ENCODE measurements around the gene STARD13.

The STARD13 gene, protein sequence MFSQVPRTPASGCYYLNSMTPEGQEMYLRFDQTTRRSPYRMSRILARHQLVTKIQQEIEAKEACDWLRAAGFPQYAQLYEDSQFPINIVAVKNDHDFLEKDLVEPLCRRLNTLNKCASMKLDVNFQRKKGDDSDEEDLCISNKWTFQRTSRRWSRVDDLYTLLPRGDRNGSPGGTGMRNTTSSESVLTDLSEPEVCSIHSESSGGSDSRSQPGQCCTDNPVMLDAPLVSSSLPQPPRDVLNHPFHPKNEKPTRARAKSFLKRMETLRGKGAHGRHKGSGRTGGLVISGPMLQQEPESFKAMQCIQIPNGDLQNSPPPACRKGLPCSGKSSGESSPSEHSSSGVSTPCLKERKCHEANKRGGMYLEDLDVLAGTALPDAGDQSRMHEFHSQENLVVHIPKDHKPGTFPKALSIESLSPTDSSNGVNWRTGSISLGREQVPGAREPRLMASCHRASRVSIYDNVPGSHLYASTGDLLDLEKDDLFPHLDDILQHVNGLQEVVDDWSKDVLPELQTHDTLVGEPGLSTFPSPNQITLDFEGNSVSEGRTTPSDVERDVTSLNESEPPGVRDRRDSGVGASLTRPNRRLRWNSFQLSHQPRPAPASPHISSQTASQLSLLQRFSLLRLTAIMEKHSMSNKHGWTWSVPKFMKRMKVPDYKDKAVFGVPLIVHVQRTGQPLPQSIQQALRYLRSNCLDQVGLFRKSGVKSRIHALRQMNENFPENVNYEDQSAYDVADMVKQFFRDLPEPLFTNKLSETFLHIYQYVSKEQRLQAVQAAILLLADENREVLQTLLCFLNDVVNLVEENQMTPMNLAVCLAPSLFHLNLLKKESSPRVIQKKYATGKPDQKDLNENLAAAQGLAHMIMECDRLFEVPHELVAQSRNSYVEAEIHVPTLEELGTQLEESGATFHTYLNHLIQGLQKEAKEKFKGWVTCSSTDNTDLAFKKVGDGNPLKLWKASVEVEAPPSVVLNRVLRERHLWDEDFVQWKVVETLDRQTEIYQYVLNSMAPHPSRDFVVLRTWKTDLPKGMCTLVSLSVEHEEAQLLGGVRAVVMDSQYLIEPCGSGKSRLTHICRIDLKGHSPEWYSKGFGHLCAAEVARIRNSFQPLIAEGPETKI

DNA sequence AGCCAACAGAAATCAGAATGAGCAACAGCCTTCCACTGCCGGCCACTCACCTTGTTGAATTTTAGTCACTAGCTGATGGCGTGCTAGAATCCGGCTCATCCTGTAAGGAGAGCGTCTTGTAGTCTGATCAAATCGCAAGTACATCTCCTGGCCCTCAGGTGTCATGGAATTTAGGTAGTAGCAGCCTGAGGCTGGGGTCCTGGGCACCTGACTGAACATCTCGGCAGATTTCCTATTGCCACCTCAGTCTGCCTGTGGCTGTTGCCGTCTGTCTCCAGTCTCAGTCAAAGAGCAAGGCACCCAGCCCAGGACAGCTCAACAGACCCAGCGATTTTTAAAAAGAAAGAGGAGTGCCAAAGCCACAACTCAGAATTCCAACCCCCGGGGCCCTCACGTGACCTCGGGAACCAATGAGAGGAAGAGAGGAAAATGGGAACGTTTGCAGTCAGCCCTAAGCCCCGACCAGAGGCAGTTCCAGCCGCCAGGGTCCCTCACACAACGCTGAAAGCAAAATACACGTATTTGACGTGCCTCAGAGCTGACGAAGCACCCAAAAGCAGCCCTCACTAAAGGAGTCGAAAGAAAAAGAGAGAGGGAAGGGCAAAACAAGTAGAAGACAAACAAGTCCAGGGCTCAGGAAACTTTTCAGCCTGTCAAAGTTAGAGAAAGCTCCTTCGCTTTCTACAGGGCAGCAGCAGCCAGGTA is at the start of gene STARD13:
TSS of gene STARD13 (minus strand) at position 336 of the 705 bp plus-strand sequence. CDS start at position 219, 117 bp downstream.
- no peak for DNase-seq

DNA sequence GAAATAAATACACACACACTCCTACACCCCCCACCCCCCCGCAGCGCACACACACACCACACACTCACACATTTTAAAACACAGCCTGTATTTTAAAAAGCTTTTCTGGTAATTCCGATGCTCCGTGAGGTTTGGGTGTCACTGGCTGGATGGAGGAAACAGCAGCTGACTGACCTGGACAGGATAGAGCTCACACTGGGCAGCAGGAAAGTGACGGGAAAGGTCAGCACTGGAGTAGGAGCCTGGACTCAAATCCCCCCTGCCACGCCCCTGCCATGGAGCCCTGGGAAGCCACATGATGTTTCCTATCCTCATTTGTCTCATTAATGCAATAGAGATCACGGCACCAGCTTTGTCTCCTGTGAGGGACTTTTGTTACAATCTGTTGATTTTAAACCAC is 49.3 kb upstream of the STARD13 start:
- no peak for DNase-seq

DNA sequence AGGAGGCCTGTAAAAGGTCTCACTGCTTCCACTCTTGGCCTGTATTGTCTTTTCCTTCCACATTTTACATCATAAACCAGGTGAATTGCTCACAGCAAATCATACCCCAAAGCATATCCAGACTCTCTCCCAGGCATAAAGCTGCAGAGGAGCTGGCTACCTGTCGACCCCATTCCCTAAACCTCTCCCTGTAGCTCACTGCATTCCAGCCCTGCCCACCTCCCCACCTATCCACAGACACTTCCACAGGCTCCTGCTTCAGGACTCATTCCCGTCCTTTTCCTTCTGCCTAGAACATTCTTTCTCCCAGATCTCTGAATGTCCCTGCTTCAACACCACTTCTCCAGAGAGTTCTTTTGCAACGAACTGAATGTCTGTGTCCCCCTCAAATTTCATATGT is 46.4 kb upstream of the STARD13 start:
- no peak for DNase-seq

DNA sequence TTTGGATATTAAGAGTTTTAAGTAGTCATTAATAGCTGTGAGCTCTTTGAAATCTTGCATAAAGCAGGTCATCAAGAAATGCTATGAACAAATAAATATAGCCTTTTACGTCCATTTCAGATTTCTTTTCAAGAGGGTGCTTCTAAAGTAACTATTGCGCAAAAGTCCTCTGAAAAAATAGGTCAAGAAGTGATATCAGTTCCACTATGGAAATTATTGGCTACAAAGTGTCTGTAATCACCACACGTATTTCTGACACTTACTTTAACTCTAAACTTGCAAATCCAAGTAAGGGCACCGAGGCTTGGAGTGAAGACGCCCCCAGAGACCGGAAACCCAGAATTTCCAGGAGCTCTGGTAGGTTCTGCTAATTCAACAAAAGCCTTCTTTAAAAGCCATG is 44.9 kb upstream of the STARD13 start:
- DNase-seq: no peak

DNA sequence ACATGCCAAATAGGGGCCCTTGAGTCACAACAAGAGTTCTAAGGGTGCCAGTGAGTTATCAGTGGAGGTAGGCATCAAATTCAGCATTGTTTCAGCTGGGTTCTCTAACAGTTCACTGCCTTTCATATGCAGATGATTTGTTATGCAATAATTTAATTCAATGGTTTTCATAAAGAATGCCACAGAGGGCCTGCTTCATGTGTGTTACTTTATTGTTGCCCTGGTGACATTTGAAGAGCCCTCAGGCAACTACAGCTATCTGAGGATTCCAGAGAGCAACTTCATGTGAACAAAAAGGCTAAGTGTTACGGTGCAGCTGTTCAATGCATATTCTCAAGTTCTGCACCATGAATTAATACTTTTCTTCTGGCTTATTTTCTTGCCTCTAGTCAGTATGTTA is 43.1 kb upstream of the STARD13 start:
- no peak for DNase-seq

DNA sequence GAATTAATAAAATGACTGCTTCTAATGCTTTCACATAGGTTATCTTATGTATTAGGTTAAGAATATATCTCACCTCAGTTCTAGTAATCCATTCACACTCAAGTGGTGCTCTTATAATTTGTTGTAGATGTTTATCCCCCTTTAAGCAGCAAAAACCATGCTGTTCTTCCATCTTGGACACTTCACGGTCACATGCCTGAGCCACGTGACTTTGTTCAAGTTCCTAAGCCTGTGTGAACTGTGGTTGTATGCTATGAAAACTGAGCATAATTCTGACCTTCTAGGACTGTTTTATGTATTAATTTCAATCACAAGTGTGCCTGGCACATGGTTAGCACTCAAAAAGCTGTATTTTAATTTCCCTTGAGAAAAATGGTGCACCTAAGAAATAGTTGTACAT is 41.2 kb upstream of the STARD13 start:
- DNase-seq: no peak

DNA sequence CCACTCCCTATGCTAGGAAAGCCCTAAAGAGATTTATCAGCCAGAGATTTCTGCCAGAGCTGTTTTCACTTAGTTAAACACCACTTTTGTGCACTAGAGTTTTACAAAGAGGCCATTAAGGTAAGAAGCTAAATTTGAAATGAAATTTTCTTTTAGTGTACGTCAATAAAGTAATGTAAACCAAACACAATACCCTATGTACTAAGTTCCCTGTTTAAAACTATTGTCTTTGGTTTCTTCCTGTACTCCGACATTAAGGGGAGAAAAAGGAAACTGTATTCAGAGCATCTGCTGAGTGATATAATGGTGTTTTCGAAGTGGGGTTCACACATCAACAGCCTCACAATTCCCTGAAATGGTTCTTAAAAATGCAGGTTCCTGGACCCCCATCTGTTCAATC is 40.7 kb upstream of the STARD13 start:
- no peak for DNase-seq

DNA sequence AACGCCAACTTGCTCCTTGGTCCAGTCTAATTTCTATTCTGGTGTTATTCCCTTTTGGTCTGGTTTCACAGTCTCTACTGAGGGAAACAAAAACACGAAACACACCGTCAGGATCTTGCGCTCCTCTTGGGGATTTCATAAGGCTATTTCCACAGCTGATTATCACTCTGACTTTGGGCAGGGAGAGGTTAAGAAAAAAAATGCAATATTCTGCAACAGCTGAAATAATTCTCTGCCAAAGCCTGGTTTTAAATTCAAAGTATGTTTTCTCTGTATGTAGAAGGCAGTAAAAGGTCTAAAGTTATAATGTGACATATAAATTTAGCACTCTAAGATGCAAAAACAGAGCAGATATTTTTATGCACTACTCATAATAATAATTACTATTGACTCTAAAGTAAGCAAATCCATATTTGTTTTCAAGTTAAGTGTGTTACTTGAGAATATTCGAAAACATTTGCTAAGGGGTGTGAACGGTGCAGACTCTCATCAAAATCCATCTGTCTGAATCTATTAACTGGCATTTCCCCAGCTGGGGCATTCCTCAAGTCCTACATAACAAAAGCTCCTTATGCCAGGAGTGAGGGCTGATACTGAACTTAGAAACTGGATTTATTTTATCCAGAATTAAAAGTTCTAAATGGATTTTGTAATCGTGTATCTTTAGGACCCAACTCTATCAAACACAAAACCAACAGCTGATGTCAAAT is 38.4 kb upstream of the STARD13 start:
- DNase-seq: no peak

DNA sequence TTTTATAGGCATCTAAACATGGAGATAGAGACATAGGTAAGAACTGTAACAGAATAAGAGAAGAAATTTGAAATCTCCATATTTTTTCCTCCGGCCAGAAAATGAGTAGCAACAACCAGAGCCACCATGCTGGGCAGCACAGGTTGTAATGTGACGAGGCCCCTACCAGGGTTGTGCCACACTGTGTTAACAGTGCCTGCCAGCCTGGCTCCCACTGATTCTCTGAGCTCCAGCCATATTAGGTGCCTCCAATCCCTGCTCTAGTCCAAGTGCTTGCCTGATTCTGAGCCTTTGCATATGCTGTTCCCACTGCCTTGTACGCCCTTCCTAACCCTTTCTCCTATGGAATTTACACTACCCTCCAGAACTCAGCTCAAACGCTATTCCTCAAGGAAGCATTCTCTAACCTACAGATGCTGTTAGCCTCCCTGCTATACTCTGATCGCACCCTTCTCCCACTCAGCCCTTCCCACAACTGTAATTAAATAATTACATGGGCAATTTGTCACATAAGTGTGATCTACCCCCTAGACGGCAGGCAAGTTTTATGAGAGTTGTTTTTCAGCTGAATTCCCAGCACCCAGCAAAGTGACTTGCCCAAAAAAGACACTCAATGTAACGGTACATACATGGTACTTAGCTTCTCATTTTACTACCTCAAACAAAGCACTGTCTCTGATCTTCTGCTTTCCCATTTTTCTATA is 37.6 kb upstream of the STARD13 start:
- no peak for DNase-seq

DNA sequence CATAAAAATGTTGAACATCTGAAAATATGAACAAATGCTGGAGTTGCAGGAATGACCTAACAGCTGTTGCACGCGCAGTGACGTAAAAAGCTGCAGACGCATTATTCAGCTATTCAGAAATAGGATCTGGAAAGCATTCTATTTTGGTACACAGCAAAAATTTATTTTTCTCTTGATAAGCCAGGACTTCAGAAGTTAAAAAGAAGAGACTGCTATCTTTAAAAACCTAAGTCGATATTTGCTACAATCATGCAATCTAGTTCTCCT is 36.9 kb upstream of the STARD13 start:
- DNase-seq: no peak

DNA sequence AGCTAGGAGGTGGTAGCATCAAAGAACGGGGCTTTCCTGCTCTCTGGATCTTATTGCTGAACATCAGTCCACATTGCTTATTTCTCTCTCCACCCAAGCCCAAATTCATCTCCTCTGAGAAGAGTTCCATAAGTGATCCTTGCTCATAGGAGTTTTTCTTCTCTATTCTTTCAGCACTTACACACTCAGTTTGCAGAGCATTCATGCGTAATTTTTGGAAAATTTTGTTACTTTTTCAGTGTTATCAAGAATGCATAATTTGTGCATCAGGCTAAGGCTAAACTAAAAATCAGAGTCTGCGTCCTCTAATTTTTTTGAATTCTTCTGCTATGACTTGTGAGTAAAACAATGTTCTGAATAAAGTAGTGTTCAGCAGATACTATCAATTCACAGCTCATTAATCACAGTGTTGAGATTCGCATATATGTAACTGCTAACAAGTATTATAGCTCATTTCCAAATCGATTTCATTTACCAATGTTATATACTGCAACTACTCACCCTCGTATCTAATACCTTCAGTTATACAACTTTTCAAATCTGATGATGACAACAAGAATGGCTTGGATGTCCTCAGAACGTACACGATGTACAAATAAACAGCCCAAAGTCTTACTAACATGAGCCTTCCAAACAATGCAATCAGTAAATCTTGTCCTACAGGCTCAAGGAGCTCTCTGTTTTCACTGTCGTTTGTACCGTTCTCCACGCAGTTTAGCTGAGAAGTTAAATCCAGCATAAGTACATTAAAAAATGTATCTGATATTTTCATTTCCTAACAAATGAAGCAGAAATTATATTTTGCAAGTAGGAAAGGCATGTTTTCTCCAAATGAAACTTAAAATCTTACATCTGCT is 36.4 kb upstream of the STARD13 start:
- DNase-seq: no peak

DNA sequence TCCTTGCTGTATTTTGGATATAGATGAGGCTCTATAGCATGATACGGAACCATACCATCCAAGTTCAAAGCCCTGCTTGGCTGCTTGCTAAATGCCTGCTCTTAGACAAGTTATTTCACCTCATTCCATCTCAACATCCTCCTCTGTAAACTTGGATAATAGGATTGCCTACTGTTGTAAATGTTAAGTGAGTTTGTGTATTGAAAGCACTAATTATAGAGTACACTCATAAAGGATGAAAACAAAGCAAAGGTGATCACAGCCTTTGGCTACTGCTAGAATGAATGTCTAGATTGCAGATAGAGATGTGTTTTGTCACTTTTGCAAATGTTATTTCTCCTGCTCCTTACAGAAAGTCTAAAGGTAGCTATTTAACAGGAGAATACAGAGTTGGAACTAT is 34.3 kb upstream of the STARD13 start:
- DNase-seq: no peak

DNA sequence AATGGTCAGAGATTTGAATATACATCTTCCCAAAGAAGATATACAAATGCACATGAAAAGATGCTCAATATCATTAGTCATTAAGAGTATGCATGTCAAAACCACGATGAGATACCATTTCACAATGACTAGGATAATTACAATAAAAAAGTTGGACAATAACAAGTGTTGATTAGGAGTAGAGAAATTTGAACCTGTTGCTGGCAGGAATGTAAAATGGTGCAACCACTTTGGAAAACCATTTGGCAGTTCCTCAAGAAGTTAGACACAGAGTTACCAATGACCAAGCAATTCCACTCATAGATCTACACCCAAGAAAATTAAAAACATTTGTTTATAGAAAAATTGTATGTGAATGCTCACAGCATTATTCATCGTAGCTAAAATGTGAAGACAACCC is 33.2 kb upstream of the STARD13 start:
- DNase-seq: no peak

DNA sequence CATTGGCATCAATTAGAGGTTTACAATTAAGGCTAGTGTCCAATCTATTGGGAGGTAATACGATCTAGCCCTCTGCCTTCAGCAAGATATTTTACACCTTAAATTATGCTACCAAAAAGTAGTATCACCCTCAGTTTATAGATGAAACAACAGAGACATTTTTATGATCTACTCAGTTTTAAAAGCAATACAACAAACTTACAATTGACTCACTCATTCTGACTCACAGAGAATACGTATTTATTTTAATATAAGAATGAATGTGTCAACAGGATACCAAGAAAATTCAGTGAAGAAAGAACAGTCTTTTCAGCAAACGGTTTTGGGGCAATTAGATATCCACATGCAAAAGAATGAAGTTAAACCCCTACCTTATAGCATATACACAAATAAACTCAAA is 32.5 kb upstream of the STARD13 start:
- DNase-seq: no peak

DNA sequence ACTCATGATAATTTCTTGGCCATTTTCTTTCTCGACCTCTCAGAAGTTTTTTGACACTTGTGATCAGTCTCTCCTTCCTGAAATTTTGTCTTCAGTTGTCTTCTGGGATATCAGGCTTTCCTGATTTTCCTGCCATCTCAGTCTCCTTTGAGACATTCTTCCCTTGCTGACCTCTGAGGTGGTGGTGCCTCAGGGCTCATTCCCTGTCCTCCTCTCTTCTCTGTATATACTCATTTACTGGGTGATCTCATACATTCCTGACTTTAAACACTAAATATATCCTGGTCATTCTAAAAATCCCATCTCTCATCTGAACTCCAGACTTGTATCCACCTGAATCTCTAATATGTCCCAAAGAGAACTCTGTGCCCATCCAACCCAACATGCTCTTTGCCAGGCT is 31.3 kb upstream of the STARD13 start:
- no peak for DNase-seq

DNA sequence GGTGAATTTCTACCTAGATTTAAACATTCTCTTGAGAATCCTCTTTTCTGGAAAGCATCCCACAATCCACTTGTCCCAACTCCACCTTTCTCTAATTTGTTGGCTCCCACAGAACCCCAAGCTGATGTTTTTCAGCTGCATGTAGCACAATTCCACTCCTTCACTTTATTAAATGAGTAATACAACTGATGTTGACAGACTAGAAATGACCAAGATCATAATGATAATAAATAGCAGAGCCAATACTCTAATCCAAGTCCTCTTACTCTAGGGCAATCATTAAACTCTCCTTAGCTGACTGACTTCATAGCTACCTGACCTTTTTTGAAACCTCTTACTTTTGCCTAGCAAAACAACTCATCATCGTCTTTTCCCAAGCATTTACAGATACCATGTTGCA is 27.9 kb upstream of the STARD13 start:
- DNase-seq: no peak

DNA sequence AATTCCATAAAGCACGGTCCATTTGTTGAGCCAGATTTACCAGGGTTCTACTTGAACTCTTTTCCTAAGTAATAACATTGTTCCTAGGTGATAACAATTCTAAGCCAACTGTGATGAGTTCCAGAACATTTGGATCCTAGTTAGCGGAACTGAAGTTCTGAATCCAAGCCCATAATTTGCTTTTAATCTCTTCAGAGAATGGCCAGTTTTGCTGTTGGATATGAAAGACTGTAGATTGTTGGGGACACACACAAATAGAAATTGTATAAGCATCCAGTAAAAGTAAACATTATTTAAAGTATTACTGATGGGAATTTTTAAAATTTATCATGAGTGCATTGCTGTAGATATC is 27.3 kb upstream of the STARD13 start:
- no peak for DNase-seq

DNA sequence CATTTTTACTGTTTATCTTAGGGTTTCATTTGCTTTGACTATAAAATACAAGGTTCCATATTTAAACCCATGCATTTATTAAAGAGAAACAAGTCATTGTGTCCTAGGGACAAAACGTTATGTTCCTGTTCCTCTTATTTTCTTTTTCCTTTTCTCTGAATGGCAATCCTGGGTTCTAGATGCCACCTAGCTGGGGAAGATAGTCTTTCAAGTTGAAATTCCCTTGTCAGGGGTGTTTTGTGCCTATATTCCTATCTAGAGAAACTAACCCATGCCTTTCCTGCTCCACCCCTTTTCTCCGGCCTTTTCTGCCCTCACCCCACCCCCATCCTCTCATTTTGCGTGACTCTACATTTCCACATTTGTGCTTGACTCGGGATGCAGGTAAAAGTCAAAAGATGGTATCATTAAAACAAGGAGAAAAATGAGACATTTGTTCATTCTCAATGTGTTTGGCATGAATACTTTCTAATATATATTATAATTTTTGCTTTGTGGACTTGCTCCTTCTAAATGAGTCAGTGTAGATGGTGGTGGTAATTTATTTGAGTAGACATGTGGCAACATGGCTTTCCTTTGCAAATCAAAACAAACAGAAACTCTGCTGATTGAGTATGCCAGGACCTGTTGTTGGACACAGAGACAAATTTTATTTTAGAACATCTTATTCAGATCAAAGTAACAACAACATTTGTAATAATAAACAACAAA is 26.8 kb upstream of the STARD13 start:
- DNase-seq: no peak

DNA sequence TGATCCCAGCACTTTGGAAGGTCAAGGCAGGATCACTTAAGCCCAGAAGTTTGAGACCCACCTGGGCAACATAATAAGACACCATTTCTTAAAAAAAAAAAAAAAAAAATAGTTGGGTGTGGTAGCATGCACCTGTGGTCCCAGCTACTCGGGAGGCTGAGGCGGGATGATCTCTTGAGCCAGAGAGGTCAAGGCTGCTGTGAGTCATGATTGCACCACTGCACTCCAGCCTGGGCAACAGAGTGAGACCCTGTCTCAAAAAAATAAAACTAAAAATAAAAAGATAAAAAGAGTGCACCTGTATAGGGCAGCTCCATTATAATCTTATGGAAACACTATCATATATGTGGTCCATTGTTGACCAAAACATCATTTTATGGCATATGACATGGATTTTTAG is 25.5 kb upstream of the STARD13 start:
- DNase-seq: no peak

DNA sequence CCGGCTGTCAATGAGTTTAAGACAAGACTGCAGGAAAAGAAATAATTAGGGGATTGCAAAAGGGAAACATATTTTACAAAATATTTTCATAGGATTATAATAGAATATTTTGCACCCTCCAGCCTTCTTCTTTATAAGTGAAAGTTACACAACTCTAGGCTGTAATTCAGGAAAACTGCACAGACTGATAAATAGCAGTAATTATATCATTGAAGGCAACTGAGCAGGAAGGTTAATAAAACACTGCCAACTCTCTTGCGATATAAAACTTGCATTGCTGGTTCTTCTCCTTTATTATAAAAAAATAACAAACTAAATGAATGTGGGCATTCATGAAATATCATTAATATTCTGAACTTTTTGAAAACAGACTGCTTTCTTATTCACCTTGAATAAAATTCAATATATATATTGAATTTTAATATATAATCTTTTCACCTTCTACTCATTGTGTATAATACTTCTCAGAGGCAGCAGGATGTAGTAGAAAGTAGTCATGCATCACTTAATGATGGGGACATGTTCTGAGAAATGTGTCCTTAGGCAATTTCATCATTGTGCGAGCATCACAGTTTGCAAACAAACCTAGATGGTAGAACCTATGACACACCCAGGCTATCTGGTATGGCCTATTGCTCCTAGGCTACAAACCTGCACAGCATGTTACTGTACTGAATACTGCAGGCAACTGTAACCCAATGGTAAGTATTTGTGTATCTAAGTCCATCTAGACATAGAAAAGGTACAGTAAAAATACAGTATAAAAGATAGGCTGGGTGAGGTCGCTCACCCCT is 24.9 kb upstream of the STARD13 start:
- DNase-seq: no peak
